Tibial artery (tissue), 4 donors: Measurements from ENCODE around the gene VENTX.

Experiments
- DNase-seq, 2 donors: peaks; one replicate each; pipeline ENCODE4 v3.0.0-alpha.2; 2019
- H3K27ac ChIP-seq, 2 donors: fragments of 200-600 bp; sonication (generic) in 1 of 2; 1 replicate in 1 of 2; 2 replicates in 1 of 2; pipeline ENCODE4 v1.5.1; 2018 to 2019; ENCODE audit warnings: mild to moderate bottlenecking in 1 of 2
- H3K27me3 ChIP-seq, 2 donors: fragments of 200-600 bp; sonication (generic) in 1 of 2; one replicate each; pipeline versions ENCODE4 v1.5.1 to v1.6.0; 2016 to 2019
- H3K36me3 ChIP-seq, 3 donors: fragments of 200-600 bp; sonication (generic) in 2 of 3; one replicate each; pipeline ENCODE4 v1.5.1; 2016 to 2019; ENCODE audit warnings: mild to moderate bottlenecking in 2 of 3
- H3K4me1 ChIP-seq, 4 donors: fragments of 200-600 bp; sonication (generic) in 2 of 4; 1 replicate in 3 of 4; 2 replicates in 1 of 4; pipeline ENCODE4 v1.5.1; 2016 to 2019
- H3K4me3 ChIP-seq, 2 donors: fragments of 200-600 bp; sonication (generic) in 1 of 2; 1 replicate in 1 of 2; 2 replicates in 1 of 2; pipeline ENCODE4 v1.5.1; 2018 to 2019; ENCODE audit warnings: mild to moderate bottlenecking in 2 of 2
- H3K9me3 ChIP-seq, 3 donors: fragments of 200-600 bp; sonication (generic) in 1 of 3; one replicate each; pipeline ENCODE4 v1.5.1; 2016 to 2019
- intact Hi-C: fragments of 100-400 bp; cut with DNase I; formaldehyde crosslinking; loops from one replicate; pipeline ENCODE4 v1.15.0; 2023; ENCODE audit warnings: low total_unique reads
- TF ChIP-seq, protein P1 (sequence below), 2 experiments: fragments of 200-600 bp in 1 of 2; fragments of 450-650 bp in 1 of 2; IDR thresholded peaks; one replicate each; pipeline ENCODE4 v1.5.1; 2017 to 2019; ENCODE audit warnings: antibody characterized with exemption in 2 of 2, mild to moderate bottlenecking in 1 of 2, moderate library complexity in 1 of 2

The VENTX gene

DNA sequence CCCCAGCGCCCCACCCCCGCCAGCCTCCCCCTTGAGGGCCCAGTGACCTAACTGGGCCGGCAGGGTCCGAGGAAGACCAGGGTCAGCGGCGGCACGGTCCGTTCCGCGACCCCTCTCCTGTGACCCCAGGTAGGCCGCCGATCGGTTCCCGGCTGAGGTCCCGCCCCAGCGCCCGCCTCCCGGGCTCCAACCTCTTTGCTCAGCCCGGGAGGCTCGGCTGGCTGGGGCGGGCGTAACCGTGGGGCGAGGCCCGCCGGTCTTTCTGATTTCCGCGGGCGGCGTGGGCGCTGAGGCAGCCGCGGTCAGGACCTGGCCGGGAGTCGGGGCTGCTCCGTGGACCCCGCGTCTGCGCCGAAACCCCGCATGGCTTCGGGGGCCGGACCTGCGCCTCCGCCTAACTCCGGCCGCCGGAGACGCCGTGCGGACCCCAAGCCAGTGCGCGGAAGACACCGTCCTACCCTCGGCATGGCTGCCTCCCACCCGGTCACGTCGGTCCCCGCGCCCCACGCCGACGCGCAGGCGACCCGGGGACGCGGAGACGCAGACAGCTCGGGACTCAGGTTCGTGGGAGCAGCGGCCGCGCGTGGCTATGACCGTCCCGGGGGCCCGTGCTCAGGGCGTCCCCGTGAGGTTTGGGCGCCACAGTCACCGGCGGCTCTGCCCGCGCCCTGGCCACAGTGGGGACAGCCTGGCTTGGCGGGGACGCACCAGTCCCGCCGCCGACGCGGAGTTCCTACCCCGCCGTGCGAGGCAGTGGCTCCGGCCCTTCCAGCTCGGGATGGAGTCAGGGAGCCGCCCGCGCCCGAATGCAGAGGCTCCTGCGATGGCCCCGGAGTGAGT, 1.0 kb upstream of the VENTX start:
- peaks cover 0 to 32% (median 22%) of the 10 kb centered on the region in 4 donors for H3K4me1 ChIP-seq
- TF ChIP-seq, protein P1, sequence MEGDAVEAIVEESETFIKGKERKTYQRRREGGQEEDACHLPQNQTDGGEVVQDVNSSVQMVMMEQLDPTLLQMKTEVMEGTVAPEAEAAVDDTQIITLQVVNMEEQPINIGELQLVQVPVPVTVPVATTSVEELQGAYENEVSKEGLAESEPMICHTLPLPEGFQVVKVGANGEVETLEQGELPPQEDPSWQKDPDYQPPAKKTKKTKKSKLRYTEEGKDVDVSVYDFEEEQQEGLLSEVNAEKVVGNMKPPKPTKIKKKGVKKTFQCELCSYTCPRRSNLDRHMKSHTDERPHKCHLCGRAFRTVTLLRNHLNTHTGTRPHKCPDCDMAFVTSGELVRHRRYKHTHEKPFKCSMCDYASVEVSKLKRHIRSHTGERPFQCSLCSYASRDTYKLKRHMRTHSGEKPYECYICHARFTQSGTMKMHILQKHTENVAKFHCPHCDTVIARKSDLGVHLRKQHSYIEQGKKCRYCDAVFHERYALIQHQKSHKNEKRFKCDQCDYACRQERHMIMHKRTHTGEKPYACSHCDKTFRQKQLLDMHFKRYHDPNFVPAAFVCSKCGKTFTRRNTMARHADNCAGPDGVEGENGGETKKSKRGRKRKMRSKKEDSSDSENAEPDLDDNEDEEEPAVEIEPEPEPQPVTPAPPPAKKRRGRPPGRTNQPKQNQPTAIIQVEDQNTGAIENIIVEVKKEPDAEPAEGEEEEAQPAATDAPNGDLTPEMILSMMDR (IDR thresholded peaks at IDR 0.05), result no peak
- peak overlapping the region; percentile 16 to 32 for H3K4me3 ChIP-seq
- H3K27me3 ChIP-seq, result peaks cover 0 to 89% of the 10 kb centered on the region in 2 donors
- DNase-seq, result no peak
- peaks cover 0 to 4% (median 0%) of the 10 kb centered on the region in 3 donors for H3K9me3 ChIP-seq
- intact Hi-C loops, result no loop called here
- no peaks in the 10 kb centered on the region for H3K36me3 ChIP-seq
- H3K27ac ChIP-seq, result no peak overlapping the region

DNA sequence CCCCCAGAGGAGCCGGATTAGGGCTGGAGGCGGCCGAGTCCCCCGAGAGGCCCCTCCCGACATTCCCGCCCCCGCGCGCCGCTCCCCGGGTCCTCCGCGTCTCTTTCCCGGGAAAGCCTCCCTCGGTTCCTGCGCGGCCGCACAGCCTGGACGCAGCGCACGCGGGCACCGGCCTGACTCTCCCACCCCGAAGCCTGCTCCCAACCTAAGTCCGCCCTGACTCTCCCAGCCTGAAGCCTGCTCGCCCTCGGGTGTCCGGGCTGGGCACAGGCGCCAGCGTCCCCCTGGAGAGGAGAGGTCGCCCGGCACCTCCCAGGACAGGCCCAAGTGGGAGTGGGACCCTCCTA, 441 bp upstream of the VENTX start:
- peaks cover 0 to 89% of the 10 kb centered on the region in 2 donors for H3K27me3 ChIP-seq
- H3K36me3 ChIP-seq, result no peaks in the 10 kb centered on the region
- intact Hi-C loops, result no loop called here
- no peak for DNase-seq
- peaks cover 0 to 4% (median 0%) of the 10 kb centered on the region in 3 donors for H3K9me3 ChIP-seq
- no peak overlapping the region for H3K27ac ChIP-seq
- H3K4me3 ChIP-seq, result peak overlapping the region; percentile 16 to 32
- H3K4me1 ChIP-seq, result peaks cover 0 to 32% (median 22%) of the 10 kb centered on the region in 4 donors
- TF ChIP-seq, protein P1 (IDR thresholded peaks at IDR 0.05), result no peak

DNA sequence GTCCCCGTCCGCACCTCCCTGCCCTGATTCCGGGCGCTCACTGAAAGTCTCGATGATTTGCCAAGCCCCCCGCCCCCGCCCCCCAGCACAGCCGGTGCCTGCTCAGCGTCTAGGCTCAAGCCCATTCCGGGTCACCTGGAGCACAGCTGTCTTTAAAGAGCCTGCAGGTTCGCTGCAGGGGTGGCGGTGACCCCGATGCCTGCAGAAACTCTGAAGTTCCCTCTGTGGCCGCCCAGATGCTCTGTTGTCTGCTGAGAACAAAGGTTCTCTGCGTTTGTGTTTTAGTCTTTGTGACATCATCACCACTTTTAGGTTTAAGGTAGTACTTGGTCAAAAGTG, 780 bp downstream of the VENTX start:
- Histone ChIP-seq H3K9me3 (no peaks in the 10 kb centered on the region), H3K27ac (no peak overlapping the region), H3K4me1 (peaks cover 0 to 32% (median 22%) of the 10 kb centered on the region in 4 donors), H3K4me3 (no peak overlapping the region), H3K36me3 (no peaks in the 10 kb centered on the region), H3K27me3 (peaks cover 0 to 89% of the 10 kb centered on the region in 2 donors)
- TF ChIP-seq, protein P1 (IDR thresholded peaks at IDR 0.05), result no peak
- intact Hi-C loops, result no loop called here
- no peak for DNase-seq

DNA sequence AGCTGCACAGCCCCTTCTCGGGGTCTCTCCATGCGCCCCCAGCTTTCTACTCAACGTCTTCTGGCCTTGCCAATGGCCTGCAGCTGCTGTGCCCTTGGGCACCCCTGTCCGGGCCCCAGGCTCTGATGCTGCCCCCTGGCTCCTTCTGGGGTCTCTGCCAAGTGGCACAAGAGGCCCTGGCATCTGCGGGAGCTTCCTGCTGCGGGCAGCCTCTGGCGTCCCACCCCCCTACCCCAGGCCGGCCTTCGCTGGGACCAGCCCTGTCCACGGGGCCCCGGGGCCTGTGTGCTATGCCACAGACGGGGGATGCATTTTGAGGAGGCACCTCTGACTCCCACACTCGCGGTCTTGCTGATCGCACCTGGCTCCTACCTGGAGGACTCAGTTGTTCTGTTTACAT, 2.3 kb downstream of the VENTX start:
- Histone ChIP-seq H3K27me3 (peaks cover 0 to 94% of the 10 kb centered on the region in 2 donors), H3K4me3 (no peak overlapping the region), H3K27ac (no peak overlapping the region), H3K4me1 (peaks cover 0 to 32% (median 22%) of the 10 kb centered on the region in 4 donors), H3K9me3 (no peaks in the 10 kb centered on the region), H3K36me3 (no peaks in the 10 kb centered on the region)
- DNase-seq, result no peak
- TF ChIP-seq, protein P1 (IDR thresholded peaks at IDR 0.05), result no peak
- intact Hi-C loops, result no loop called here

DNA sequence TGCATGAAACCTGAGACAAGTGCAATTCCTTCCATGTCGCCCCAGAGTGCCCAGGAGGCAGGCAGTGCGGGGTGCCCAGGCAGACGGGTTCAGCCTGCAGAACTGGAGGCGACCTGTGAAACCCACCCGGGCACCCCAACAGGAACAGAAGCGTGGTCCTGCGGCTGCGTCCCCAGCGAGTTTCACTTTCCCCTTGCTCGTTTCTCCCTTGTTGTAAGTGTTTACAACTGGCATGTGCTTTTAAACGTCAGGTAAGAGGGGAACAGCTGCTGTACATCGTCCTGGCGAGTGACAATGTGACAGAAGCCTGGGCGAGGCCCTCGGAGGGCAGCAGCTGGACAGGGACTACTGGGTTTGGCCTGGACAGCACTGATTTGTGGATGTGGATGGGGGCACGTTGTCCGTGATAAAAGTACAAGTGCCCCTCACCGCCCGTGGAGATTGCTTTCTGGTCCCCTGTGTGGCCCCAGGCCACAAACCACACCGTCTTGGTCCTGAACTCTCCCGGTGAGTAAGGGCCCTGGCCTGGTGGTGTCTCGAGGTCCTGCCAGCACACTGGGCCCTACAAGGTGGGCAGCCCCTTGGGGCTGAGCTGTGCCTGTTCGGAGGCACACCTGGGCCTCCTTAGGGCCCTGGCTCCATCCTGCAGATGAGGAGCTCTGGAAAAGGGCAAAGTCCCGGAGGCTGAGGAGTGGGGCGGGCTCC, 4.0 kb downstream of the VENTX start:
- TF ChIP-seq, protein P1 (IDR thresholded peaks at IDR 0.05), result no peak
- Histone ChIP-seq H3K27me3 (peaks cover 0 to 94% of the 10 kb centered on the region in 2 donors), H3K4me3 (no peak overlapping the region), H3K4me1 (peaks cover 0 to 19% (median 14%) of the 10 kb centered on the region in 4 donors), H3K9me3 (no peaks in the 10 kb centered on the region), H3K36me3 (no peaks in the 10 kb centered on the region), H3K27ac (no peak overlapping the region)
- intact Hi-C loops, result no loop called here
- no peak for DNase-seq
